ENCODE results near the gene LOXL1.
"Not testable (repeated sequence)": the region's sequence is repeated elsewhere in the genome, so short reads cannot be mapped to it uniquely, and the experiment has no call there.

Gene LOXL1

DNA sequence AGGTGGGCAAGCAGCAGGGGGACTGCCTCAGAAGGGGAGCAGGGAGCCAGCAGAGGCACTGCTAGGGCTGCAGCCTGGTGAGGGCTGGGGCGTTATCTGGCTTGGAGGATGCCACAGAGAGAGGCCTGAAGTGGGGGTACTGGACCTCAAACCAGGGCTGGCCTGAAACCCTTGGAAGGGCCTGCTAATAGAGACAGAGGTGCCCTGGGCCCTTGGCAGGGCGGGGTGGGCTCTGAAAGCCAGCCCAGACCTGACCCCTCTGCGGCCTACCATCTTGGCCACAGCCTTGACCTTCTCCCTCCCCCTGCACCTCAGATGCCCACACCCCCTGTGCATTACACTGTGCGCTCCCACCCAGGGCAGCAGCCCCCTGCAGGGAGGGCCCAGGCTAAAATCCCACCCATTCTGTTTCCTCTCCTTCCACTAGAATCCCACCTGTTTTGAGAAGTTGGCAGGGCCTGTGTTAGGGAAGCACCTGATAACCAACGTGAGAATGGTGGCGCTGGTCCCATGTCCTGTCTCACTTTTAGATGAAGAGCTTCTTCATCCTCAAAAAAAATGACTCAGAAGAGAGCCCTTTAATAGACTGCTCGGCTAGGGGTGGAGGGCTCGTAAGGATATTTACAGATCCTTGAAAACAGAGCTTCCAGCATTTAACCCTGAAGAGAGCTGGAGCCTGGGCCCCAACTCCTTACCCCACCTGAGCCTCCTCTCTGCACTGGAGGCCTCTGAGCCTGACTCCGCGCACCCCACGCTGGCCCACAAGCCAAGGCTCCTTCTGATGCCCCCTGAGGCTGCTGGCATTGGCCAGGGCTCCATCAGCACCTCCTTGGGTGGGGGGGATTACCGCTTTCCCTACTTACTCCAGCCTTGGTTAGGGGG, 29.8 kb downstream of the LOXL1 start:
- DNase-seq: no peak

DNA sequence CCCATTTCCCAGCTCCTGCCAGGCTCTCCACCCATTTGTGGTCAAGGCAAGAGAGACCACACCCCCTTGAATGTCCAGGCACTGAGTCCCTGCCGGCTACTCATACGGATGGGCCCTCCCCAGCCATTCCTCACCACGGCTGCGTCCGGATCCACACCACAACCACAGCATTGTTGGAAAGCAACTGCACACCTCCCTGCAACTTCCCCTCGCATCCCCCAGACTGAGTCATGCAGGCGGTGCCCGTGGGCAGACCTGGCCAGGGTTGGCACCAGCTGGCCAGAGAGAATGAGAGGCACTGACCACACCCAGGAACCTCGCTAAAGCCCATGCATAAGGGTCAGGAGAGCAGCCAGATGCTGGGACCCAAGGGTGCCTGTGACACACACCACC, 30.5 kb downstream of the LOXL1 start:
- DNase-seq: no peak

DNA sequence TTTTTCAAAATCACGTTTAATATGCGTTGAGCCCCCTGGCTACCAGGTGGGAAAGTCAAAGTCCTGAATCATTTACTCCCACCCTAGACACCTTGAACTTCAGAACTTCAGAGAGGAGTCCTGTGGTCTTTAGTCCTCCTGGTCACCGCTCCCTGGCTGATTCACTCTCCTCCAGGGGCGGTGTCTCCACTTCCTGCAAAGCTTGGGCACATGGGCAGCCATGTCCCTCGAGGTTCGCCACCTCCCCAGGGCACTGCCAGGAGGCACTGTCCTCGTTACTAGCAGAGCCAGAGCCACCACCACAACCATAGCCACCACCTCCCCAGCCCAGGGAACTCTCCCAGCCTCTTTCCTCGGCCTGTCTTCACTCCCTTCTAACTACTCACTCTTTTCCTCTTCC, 31.0 kb downstream of the LOXL1 start:
- no peak for DNase-seq

DNA sequence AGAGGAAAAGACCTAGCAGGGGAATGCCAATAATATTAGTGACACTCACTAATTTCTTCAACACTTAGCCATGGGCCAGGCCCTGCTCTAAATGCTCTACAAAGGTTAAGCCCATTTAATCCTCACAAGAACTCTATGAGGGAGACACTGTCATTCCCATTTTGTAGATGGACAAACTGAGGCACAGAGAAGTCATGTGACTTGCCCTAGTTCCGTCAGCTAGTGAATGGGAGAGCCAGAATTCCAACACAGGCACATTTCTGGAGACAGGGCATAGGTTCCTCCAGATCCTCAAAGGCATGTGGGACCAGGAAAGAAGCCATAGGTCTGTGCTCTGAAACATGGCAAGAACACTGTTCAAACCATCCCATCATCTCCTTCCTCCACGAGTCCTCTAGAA, 31.5 kb downstream of the LOXL1 start:
- DNase-seq: no peak

DNA sequence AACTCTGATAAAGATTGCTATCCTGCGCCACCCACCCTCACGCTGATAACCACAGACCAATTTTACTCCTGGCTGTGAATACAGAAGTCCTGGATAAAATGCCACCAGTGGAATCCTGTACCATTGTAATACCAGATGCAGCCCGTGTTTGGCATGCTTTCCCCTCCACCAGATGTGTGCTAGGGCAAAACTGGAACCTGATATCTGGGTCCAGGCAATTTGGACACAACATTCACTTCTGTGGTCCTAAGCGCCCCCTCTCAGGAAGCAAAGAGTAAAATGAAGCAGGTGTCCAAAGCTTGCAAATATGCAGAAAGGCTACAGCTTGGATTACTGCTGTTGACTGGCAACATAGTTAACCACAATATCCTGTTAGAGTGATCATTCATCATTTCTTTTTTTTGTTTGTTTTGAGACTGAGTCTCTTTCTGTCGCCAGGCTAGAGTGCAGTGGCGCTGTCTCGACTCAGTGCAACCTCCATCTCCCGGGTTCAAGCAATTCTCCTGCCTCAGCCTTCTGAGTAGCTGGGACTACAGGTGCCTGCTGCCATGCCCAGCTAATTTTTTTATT, 32.8 kb downstream of the LOXL1 start:
- DNase-seq: no peak

DNA sequence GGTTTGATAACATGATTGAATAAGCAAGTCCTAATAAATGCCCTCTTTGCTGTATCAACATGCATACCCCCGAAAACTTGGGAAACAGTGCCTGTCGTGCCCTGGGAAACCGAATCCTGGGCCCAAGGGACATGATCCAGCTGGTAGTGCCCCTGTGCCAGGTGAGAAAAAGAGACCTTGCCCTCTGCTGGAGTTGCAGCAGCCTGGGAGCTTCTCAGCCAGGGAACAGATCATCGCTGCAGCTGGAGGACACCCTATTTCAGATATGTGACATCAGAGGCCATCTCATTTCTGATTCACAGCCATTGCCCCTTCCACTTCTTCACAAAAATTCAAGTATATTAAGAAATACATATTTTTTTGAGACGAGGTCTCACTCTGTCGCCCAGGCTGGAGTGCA, 33.5 kb downstream of the LOXL1 start:
- no peak for DNase-seq

DNA sequence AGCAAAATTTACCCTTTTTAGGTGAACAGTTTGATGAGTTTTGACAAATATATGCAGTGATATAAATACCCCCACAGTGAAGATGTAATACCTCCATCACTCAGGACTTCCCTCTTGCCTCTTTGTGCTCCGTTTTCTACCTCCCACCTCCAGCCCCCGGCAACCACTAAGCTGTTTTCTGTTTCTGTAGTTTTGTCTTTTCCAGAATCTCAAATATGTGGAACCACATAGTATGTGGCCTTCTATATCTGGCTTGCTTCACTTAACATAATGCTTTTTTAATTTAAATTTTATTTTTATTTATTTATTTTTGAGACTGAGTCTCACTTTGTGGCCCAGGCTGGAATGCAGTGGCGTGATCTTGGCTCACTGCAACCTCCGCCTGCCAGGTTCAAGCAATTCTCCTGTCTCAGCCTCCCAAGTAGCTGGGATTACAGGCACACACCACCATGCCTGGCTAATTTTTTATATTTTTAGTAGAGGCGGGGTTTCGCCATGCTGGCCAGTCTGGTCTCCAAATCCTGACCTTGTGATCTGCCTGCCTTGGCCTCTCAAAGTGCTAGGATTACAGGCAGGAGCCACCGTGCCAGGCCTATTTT, 34.3 kb downstream of the LOXL1 start:
- not testable (repeated sequence) for DNase-seq

DNA sequence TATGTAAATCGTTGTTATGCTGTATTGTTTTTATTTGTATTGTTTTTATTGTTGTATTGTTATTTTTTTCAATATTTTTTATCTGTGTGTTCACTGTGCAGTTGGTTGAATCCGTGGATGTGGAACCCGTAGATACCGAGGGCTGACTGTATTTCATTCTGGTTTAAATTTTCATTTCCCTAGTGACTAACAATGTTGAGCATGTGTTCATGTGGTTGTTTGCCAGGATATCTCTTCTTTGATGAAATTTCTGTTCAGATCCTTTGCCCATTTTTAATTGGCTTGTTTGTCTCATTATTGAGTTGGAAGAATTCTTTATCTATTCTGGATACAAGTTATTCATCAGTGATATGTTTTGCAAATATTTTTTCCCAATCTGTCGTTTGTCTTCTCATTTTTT, 36.2 kb downstream of the LOXL1 start:
- no peak for DNase-seq

DNA sequence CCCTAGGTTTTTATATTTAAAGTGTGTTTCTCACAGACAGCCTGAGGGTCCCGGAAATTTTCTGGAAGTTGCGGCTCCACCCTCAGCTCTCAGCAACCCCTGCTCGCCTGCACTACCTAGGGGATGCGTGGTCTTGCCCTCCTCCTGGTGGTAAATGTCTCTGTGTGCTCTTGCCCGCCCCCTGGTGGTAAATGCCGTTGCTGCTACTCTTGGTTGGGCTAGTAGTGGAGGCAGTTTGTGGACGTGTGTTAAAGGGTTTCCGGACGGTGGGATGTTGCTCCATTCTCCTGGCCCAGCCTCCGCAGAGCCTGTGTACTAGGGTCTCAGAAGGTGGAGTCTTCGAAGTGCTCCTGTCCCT, 38.5 kb downstream of the LOXL1 start:
- DNase-seq: peak; percentile 0

DNA sequence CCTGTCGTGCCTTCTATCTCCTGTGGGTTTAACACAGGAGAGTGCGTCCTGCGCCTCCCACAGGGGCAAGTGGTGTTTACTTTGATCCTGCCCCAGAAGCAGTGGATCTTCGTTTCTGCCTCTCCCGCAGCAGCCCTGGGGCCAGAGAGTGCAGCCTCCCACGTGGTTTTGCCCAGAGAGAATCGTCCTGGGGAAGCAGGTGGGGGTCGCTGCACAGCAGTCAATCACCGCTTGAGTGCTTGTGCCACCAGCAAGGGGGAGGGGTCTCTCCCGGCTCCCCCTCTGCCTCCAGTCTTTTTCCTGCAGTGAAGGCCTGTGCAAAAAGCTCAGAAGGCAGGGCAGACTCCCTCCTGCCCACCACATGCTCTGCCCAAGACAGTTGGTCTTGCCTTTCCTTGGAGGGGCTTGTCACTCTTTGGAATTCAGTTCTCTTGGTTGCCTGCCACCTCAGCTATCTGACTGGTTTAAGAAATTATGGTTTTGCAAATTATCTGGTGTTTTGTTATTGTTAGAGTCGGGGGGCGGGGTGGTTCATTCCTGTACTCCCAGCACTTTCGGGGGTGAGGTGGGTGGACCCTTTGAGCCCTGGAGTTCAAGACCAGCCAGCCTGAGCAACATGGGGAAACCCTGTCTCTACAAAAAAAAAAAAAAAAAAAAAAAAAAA, 39.0 kb downstream of the LOXL1 start:
- no peak for DNase-seq

DNA sequence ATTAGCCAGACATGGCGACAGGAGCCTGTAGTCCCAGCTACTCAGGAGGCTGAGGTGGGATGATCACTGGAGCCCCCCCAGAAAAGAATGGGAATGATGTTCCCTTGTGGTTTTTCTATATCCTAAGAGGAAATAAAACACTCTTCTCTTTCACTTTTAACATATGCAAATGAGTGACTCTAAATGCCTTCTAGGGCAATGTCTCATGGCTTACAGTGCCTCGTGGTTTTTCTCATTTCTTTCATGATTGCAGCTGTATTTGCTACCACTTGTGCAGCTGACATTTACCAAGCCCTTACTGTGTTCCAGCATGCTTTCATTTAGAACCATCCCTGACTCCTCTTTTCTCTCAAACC, 39.5 kb downstream of the LOXL1 start:
- DNase-seq: no peak

DNA sequence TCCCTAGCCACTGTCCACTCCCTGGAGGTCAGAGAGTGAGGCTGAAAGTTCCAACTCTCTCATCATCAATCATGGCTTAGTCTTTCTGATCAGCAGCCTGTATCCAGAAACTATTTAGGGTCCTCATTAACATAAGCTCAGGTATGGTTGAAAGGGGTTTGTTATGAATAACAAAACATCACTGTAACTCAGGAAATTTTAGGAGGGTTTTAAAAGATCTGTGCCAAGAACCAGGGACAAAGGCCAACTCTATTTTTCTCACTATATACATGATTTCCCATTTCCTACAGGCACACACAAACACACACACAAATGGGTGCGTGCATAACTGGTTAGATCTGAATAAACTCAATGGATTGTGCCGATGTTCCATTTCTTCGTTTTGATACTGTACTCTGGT, 42.2 kb downstream of the LOXL1 start:
- DNase-seq: no peak

DNA sequence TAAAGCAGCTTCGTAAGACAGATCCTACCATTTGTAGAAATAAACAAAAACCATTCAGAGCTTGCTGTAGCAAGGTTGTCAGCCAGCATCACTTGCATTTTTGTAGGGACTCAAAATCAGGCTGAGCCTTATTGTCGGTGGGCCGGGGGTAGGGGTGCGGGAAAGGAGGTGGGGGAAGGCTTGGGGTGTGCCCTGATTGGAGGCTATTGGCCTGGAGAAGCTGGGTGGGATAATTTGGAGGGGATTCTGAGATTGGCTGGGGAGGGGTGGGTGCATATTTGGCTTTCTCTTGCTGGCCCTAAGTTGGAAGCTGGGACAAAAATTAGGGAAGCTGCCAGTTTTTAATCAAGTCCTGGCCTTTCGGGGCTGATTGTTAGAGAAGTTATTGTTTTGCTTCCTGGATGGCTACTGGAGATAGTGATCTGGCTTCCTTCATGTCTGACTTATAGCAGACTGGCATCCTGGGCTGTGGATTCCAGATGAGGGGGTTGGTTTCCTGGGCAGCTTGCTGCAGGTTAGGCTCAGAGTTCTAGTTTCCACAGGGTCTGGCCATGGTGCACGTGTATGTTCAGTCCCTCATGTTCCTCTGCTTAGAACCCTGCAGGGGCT, 43.0 kb downstream of the LOXL1 start:
- DNase-seq: no peak

DNA sequence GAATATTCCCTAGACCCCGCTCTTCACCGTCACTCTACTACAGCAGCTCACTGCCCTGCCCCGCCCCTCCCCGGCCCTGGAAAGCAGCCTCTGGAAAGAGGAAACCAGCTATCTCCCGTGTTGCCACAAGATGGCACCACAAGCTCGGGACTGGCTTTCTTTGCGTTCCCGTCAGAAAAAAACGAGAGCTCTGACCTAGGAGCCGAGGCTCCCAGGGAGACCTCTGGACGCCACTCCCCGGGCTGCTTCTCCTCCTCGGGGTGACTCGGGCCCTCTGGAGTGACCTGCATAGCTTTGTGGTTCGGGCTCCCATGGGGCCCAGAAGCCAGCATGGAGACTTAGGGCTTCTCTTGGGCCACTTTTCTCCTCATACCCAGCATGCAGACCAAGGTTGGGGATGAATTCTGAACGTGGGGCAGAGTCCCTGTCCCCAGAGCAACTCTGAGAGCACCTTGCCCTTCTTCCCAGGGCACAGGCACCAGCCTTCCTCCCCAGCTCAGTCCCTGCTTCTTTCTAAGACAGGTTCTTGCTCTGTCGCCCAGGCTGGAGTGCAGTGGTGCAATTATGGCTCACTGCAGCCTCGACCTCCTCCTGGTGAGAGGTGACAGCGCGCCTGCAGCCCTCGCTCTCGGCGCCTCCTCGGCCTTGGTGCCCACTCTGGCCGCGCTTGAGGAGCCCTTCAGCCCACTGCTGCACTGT, 46.9 kb downstream of the LOXL1 start:
- DNase-seq: peak; percentile 22

DNA sequence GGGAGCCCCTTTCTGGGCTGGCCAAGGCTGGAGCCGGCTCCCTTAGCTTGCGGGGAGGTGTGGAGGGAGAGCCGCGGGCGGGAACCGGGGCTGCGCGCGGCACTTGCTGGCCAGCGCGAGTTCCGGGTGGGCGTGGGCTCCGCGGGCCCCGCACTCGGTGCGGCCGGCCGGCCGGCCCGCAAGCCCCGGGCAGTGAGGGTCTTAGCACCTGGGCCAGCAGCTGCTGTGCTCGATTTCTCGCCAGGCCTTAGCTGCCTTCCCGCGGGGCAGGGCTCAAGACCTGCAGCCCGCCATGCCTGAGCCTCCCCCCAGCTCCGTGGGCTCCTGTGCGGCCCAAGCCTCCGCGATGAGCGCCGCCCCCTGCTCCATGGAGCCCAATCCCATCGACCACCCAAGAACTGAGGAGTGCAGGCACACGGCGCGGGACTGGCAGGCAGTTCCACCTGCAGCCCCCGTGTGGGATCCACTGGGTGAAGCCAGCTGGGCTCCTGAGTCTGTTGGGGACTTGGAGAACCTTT, 47.5 kb downstream of the LOXL1 start:
- not testable (repeated sequence) for DNase-seq

DNA sequence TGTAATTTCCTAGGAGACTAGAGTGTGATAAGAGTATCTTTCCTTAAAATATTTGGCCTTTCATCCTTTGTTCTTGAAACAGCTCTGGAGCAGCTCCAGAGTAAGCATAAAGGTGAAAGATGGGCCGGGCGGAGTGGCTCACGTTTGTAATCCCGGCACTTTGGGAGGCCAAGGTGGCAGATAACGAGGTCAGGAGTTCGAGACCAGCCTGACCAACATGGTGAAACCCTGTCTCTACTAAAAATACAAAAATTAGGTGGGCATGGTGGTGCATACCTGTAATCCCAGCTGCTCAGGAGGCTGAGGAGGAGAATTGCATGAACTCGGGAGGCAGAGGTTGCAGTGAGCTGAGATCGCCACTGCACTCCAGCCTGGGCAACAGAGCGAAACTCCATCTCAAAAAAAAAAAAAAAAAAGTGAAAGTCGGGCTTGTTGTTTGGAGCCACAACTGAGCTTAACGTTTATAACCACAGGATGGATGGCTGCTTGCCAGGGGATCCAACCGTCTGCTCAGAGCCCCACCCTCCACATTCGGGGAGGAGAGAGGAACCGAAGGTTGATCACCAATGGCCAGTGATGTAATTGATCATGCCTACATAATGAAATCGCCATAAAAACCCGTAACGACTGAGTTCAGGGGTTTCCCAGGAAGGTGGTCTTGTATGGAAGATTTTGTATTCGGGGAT, 49.3 kb downstream of the LOXL1 start:
- peak; percentile 3 for DNase-seq

DNA sequence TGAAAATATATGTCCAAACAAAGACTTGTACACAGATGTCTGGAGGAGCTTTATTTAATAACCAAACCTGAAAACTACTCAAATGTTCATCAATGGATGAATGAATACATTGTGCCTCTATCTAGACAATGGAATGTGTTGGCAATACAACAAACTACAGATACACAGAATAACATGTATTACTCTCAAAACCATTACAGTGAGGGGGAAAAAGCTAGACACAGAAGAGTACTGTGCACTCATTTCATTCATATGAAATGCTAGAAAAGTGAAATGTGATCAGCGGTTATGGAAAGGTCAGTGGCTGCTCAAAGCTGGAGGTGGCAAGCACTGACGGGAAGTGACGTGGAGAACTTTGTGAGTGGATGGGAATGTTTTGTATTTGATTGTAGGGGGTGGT, 52.6 kb downstream of the LOXL1 start:
- no peak for DNase-seq

DNA sequence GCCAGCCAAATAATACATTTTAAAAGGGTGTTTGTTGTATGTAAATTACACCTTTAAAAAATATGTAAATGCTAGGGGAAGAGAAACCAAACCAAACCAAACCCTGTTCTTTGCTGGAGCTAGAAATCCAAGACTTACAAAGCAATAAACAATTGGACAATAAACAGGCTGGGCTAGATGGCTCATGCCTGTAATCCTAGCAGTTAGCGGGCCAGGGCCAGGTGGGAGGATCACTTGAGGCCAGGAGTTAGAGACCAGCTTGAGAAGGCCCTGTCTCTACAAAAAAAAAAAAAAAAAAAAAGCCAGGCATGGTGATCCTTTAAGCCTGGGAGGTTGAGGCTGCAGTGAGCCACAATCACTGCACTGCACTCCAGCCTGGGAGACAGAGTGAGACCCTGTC, 53.4 kb downstream of the LOXL1 start:
- DNase-seq: no peak

DNA sequence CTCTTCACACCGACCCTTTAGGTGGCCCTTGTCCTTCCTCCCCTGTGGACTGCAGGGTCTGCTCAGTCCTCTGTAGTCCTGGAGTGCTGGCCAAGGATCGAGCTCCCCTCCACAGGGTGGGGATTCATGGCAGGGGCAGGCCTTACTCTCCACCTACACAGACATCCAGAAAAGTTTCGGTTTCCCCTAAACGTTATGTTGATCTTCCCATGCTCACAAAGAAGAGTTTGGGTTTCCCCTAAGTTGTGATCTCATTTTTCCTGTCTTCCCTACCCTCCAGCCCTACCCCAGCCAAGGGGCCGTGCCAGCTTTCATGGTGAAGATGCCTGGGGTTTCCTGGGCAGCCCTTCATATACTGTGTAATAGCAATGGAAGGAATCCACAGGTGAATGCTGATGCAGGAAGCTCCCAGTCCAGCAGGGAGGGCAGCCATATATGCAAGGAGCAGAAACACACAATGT, 55.5 kb downstream of the LOXL1 start:
- no peak for DNase-seq

DNA sequence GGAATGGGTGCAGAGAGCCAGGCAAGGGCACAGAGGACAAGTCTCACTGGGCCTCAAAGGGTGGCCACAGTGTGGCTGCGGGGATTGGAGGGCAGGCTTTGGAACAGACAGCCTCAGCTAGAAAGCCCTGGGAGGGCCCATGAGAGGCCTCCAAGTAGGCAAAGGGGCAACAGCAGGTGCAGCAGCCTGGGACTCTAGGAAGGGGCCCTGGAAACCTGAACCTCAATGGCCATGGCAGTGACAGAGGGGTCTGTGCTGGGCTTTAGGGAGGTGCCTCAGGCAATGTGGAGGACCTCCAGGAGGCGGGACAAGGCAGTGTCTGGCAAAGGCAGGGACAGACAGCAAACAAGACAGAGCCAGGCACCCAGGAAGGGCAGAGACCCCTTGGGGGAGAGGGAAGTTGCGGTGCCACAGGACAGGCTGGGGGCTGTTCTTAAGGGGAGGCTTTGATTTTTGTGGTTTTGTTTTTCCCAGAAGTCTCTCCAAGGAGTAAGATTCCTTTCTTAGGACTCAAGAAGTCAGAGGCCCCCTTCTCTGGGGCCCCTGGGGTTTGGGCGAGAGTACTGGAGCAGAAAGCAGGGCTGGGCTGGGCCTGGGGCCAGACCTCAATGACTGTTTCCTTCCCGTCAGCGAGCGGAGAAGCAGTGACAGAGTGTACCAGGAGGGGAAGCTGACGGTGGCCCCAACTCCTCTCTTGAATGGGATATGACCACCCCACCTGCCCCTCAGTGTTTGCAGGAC, 56.1 kb downstream of the LOXL1 start:
- peak; percentile 69 for DNase-seq

DNA sequence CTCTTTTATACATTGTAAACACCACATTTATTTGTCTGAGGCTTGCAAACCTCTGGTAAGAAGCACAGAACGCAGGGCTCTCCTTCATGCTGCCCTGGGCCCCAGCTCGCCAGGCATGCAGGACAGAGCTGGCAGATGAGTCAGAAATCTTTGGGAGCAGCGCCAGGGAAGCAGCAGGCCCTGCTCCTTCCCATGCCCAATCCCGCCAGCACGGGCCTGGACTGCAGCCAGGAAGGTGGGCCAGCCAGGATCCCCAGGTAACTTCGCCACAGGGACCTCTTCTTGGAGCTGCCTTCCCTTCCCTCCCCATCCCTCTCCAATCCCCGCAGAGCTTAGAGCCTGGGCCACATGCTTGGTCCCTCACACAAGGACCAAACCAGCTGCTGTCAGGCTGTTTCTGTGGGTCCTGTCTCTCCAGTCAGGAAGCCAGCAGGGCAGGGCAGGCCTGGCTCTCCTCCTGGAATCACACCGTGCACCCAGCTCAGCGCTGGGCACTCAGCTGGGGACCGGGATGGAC, 57.0 kb downstream of the LOXL1 start:
- DNase-seq: peak; percentile 75
